Mammary epithelial cell (primary cell): ENCODE measurements around the gene ELP1.

Experiments
- EZH2 ChIP-seq: IDR thresholded peaks from 2 replicates; pipeline ENCODE4 v1.6.1; 2012; ENCODE audit warnings: low read length, inconsistent platforms, borderline replicate concordance
- TF ChIP-seq, protein P1 (sequence below), 2 donors: IDR thresholded peaks in 1 of 2; conservative IDR thresholded peaks in 1 of 2; 2 replicates each; pipeline ENCODE4 v1.5.1; 2011 to 2012; ENCODE audit warnings: inconsistent platforms in 2 of 2, low read length in 2 of 2, mild to moderate bottlenecking in 2 of 2, control low read depth in 1 of 2, low read depth in 1 of 2; ENCODE audit not compliant: insufficient read depth in 1 of 2; ENCODE audit errors: extremely low read depth in 1 of 2

- TF ChIP-seq, protein P1, sequence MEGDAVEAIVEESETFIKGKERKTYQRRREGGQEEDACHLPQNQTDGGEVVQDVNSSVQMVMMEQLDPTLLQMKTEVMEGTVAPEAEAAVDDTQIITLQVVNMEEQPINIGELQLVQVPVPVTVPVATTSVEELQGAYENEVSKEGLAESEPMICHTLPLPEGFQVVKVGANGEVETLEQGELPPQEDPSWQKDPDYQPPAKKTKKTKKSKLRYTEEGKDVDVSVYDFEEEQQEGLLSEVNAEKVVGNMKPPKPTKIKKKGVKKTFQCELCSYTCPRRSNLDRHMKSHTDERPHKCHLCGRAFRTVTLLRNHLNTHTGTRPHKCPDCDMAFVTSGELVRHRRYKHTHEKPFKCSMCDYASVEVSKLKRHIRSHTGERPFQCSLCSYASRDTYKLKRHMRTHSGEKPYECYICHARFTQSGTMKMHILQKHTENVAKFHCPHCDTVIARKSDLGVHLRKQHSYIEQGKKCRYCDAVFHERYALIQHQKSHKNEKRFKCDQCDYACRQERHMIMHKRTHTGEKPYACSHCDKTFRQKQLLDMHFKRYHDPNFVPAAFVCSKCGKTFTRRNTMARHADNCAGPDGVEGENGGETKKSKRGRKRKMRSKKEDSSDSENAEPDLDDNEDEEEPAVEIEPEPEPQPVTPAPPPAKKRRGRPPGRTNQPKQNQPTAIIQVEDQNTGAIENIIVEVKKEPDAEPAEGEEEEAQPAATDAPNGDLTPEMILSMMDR (conservative IDR thresholded peaks at IDR 0.05 in 1 of 2, IDR thresholded peaks at IDR 0.05 in 1 of 2; ENCODE audit: extremely low read depth in 1 of 2, insufficient read depth in 1 of 2, low read depth in 1 of 2, low read length in 2 of 2), result no peak
- TF ChIP-seq EZH2, result no peak
Measured at GRCh38 chr9:108963459-108964143, 29.7 kb upstream of the ELP1 start.
